A673 (cell line): Measurements from ENCODE around the gene STKLD1. TPM values are rescaled to one million over a fixed set of nuclear protein-coding genes. Genes with fewer than 3 reads are reported as not detected.
A peak's percentile ranks its signal among the peaks of the same experiment; 100 is the strongest.

Source experiments
- BruUV-seq: library from RNA; stranded (reverse); fragments of 400-500 nt; replicated peaks from 2 replicates; lab custom pipeline; 2021; lab: Mats Ljungman, UMichigan
- CTCF ChIA-PET: fragments of 300-600 bp; sonication (Branson Sonifier 250); formaldehyde crosslinking; loops from one replicate; lab custom pipeline; 2022; ENCODE audit warnings: antibody characterized with exemption; lab: Charles Lee
- POLR2A ChIA-PET: fragments of 300-600 bp; sonication (Branson Sonifier 250); formaldehyde crosslinking; loops from one replicate; lab custom pipeline; 2022; ENCODE audit warnings: antibody characterized with exemption; ENCODE audit not compliant: low non-redundant PET; lab: Charles Lee
- DNase-seq: peaks from one replicate; pipeline ENCODE4 v3.0.0-alpha.2; 2015; ENCODE audit warnings: low spot score
- H3K27ac ChIP-seq: fragments of 200-600 bp; sonication (generic); 2 replicates; pipeline ENCODE4 v1.5.1; 2016; ENCODE audit warnings: mixed run types, low read depth, mild to moderate bottlenecking, mixed read lengths, antibody characterized with exemption, low read length; ENCODE audit not compliant: poor library complexity, severe bottlenecking
- H3K27me3 ChIP-seq: fragments of 200-600 bp; sonication (generic); replicated peaks from 2 replicates; pipeline ENCODE4 v1.6.1; 2017; ENCODE audit warnings: mixed run types, low read depth, mild to moderate bottlenecking, mixed read lengths, antibody characterized with exemption, low read length; ENCODE audit not compliant: insufficient read depth, poor library complexity
- H3K36me3 ChIP-seq: fragments of 200-600 bp; sonication (generic); 2 replicates; pipeline ENCODE4 v1.6.1; 2016; ENCODE audit warnings: mixed run types, mild to moderate bottlenecking, mixed read lengths, antibody characterized with exemption, low read length; ENCODE audit not compliant: insufficient read depth, poor library complexity, severe bottlenecking
- H3K4me1 ChIP-seq: fragments of 200-600 bp; sonication (generic); 2 replicates; pipeline ENCODE4 v1.6.1; 2017; ENCODE audit warnings: mixed run types, mild to moderate bottlenecking, mixed read lengths, antibody characterized with exemption, low read length; ENCODE audit not compliant: insufficient read depth, poor library complexity, severe bottlenecking
- H3K4me3 ChIP-seq: fragments of 200-600 bp; sonication (generic); 2 replicates; pipeline ENCODE4 v1.5.1; 2016; ENCODE audit warnings: low read depth, mixed run types, mild to moderate bottlenecking, mixed read lengths, low read length; ENCODE audit not compliant: poor library complexity, severe bottlenecking
- H3K9me3 ChIP-seq: fragments of 200-600 bp; sonication (generic); 2 replicates; pipeline ENCODE4 v1.6.1; 2016; ENCODE audit warnings: mixed run types, low read depth, mild to moderate bottlenecking, mixed read lengths, antibody characterized with exemption, low read length; ENCODE audit not compliant: poor library complexity, severe bottlenecking
- EZH2 ChIP-seq: fragments of 200-600 bp; sonication (generic); IDR thresholded peaks from 2 replicates; pipeline ENCODE4 v1.6.1; 2017; ENCODE audit warnings: borderline replicate concordance, low read depth, mild to moderate bottlenecking, mixed read lengths, antibody characterized with exemption, low read length; ENCODE audit not compliant: poor library complexity, severe bottlenecking
- intact Hi-C: fragments of 100-400 bp; cut with micrococcal nuclease; formaldehyde crosslinking; loops from one replicate; pipeline ENCODE4 v1.10.0; 2022; ENCODE audit not compliant: unreplicated experiment
- total RNA-seq: library from RNA; stranded (reverse); gene quantifications from 2 replicates; pipeline ENCODE4 v1.2.3, GENCODE V29; 2021
- TF ChIP-seq, protein P1 (sequence below): fragments of 300-800, 200-600 bp; sonication (generic); conservative IDR thresholded peaks from 2 replicates; pipeline ENCODE4 v1.5.1; 2017; ENCODE audit warnings: low read depth, mild to moderate bottlenecking, antibody characterized with exemption, low read length, moderate library complexity, mixed read lengths

STKLD1 gene
- total RNA-seq, 1 experiment from 2014 or later = 0.52 TPM

- POLR2A ChIA-PET = no interaction called here
- no peak for DNase-seq
- no peaks in the 10 kb centered on the region for H3K27me3 ChIP-seq
- intact Hi-C loops = no loop called here
- no peaks in the 10 kb centered on the region for H3K9me3 ChIP-seq
- no peak for TF ChIP-seq EZH2
- TF ChIP-seq, protein P1, sequence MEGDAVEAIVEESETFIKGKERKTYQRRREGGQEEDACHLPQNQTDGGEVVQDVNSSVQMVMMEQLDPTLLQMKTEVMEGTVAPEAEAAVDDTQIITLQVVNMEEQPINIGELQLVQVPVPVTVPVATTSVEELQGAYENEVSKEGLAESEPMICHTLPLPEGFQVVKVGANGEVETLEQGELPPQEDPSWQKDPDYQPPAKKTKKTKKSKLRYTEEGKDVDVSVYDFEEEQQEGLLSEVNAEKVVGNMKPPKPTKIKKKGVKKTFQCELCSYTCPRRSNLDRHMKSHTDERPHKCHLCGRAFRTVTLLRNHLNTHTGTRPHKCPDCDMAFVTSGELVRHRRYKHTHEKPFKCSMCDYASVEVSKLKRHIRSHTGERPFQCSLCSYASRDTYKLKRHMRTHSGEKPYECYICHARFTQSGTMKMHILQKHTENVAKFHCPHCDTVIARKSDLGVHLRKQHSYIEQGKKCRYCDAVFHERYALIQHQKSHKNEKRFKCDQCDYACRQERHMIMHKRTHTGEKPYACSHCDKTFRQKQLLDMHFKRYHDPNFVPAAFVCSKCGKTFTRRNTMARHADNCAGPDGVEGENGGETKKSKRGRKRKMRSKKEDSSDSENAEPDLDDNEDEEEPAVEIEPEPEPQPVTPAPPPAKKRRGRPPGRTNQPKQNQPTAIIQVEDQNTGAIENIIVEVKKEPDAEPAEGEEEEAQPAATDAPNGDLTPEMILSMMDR = no peak
- H3K36me3 ChIP-seq = peaks cover 75% of the 10 kb centered on the region
- no TSS peak for BruUV-seq
- CTCF ChIA-PET = no interaction called here
- peaks cover 19% of the 10 kb centered on the region for H3K4me1 ChIP-seq
- no peak overlapping the region for H3K27ac ChIP-seq
- H3K4me3 ChIP-seq = no peak overlapping the region
Observed at GRCh38 chr9:133345596-133345995, 30.6 kb upstream of the STKLD1 start.

GRCh38 chr9:133346021-133346785 lies 30.0 kb upstream of the STKLD1 start:
- Histone ChIP-seq H3K4me3 (peak overlapping the region; percentile 98), H3K27ac (peak overlapping the region; percentile 85), H3K27me3 (no peaks in the 10 kb centered on the region), H3K4me1 (peaks cover 19% of the 10 kb centered on the region), H3K36me3 (peaks cover 76% of the 10 kb centered on the region), H3K9me3 (no peaks in the 10 kb centered on the region)
- no peak for DNase-seq
- BruUV-seq = TSS peak; percentile 10
- POLR2A ChIA-PET = interaction anchor here (0.7 kb wide), 1 partner anchor 11 kb away, joined by 3 read pairs; no protein-coding TSS in a partner anchor
- CTCF ChIA-PET = no interaction called here
- no peak for TF ChIP-seq EZH2
- TF ChIP-seq, protein P1 = no peak
- intact Hi-C loops = no loop called here

- no peak for TF ChIP-seq EZH2
- TF ChIP-seq, protein P1 = 0 out of 2 replicates have a peak, but pooled peaks have one; percentile 16
- Histone ChIP-seq H3K27me3 (no peaks in the 10 kb centered on the region), H3K9me3 (no peaks in the 10 kb centered on the region), H3K4me1 (peaks cover 19% of the 10 kb centered on the region), H3K4me3 (peak overlapping the region; percentile 98), H3K36me3 (peaks cover 79% of the 10 kb centered on the region), H3K27ac (peak overlapping the region; percentile 99)
- no TSS peak for BruUV-seq
- ChIA-PET POLR2A (interaction anchor here (0.5 to 0.8 kb wide), 6 partner anchors 28 to 405 kb away, joined by 3 to 15 read pairs (median 4); partner anchors contain the start of genes CACFD1 and GTF3C5), CTCF (no interaction called here)
- intact Hi-C loops = loop anchor here (1.0 kb wide), 1 partner anchor 11 kb away; the partner anchor contains the start of gene SURF6
- peak; percentile 51 for DNase-seq
Observed at GRCh38 chr9:133347515-133347984, 28.6 kb upstream of the STKLD1 start.
